Measurements from ENCODE around the gene SND1.

SND1 gene

GRCh38 chr7:128024151-128024550 is 372.2 kb downstream of the SND1 start:
- Mint-ChIP-seq H3K27ac (no peak overlapping the region), H3K4me3 (no peak overlapping the region), H3K27me3 (no peaks in the 10 kb centered on the region), H3K9me3 (no peaks in the 10 kb centered on the region), H3K4me1 (peaks cover 22% of the 10 kb centered on the region)
- ATAC-seq (no peak), DNase-seq (no peak)

DNA sequence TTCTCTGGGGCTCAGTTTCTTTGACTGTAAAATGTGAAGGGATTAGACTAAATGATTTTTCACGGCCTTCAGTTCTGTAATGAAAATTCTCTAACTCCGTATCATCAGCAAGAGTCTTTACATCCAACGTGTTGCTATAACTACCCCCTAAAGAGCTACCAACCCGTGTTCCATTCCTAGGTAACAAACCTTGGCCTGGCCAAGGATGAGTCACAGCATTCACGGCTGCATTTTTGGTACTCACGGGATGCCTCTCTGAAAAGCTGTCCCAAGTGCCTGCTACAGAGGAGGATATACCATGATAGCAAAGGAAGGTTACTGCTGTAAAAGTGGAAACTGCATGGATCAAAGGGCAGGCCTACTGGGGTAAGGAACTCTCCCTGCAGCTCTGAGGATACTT is 373.4 kb downstream of the SND1 start:
- no peak for ATAC-seq
- Mint-ChIP-seq H3K9me3 (no peaks in the 10 kb centered on the region), H3K27me3 (peaks cover 4% of the 10 kb centered on the region), H3K4me1 (peaks cover 28% of the 10 kb centered on the region), H3K4me3 (no peak overlapping the region), H3K27ac (no peak overlapping the region)
- DNase-seq = no peak

DNA sequence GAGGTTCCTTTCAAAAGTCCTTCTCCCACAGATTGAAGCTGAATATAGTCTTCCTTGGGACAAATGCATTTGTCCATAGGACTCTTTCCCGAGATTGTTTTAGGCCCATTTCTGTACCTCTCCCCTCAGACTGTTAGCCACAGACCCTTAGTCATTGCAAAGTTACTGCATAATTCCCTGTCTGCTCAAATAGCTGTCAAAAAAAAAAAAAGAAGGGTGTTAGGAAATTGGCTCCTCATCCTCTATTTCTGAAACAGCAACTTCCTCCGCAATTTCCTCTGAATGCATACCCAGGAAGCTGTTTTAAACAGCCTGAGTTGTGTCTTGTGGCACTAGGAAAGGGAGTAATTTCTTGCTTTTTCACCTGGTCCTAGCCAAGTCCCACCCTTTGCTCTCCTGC is 373.8 kb downstream of the SND1 start:
- DNase-seq (no peak), ATAC-seq (no peak)
- Mint-ChIP-seq H3K4me1 (peaks cover 30% of the 10 kb centered on the region), H3K4me3 (no peak overlapping the region), H3K9me3 (no peaks in the 10 kb centered on the region), H3K27ac (no peak overlapping the region), H3K27me3 (peaks cover 7% of the 10 kb centered on the region)

- Mint-ChIP-seq H3K27ac (no peak overlapping the region), H3K4me3 (no peak overlapping the region), H3K27me3 (peaks cover 7% of the 10 kb centered on the region), H3K4me1 (peaks cover 22% of the 10 kb centered on the region), H3K9me3 (no peaks in the 10 kb centered on the region)
- ATAC-seq = no peak
- no peak for DNase-seq
Observed at GRCh38 chr7:128026551-128026950, 374.6 kb downstream of the SND1 start.

GRCh38 chr7:128027485-128027980 is 375.5 kb downstream of the SND1 start:
- H3K4me1 Mint-ChIP-seq = peaks cover 28% of the 10 kb centered on the region
- no peaks in the 10 kb centered on the region for H3K9me3 Mint-ChIP-seq
- DNase-seq (no peak), ATAC-seq (no peak)
- H3K27me3 Mint-ChIP-seq = peaks cover 7% of the 10 kb centered on the region
- H3K27ac Mint-ChIP-seq = no peak overlapping the region
- H3K4me3 Mint-ChIP-seq = no peak overlapping the region

DNA sequence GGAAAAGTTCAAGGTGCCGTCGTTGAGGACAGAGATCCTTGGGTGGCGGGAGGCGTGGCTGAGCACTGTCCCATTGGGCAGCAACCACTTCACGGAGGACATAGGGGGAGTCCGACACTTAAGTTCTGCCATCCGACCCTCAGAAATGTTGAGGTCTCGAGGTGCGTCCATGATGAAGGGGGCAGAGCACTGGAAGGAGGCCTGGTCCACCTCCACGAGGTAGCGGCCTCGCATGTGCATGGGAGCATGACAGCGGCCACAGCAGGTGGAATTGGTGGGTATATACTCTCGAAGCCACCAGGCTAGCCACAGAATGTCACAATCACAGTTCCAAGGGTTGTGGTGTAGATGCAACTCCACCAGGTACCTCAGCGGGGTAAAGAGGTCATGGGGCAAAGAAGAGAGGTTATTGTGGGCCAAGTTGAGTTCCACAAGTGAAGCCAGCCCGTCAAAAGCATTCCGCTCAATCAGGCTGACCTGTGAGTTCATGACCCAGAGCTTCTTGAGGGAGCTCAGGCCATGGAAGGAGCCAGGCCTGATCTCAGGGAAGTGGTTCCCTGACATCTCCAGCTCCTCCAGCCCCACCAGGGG is 377.5 kb downstream of the SND1 start:
- no peak for DNase-seq
- no peak overlapping the region for H3K27ac Mint-ChIP-seq
- ATAC-seq = no peak
- H3K4me1 Mint-ChIP-seq = peaks cover 28% of the 10 kb centered on the region
- no peaks in the 10 kb centered on the region for H3K9me3 Mint-ChIP-seq
- H3K27me3 Mint-ChIP-seq = peaks cover 7% of the 10 kb centered on the region
- peak overlapping the region in 1 of 2 donors; percentile 66 for H3K4me3 Mint-ChIP-seq

GRCh38 chr7:128030263-128030653 is 378.3 kb downstream of the SND1 start:
- Mint-ChIP-seq H3K27ac (no peak overlapping the region), H3K9me3 (no peaks in the 10 kb centered on the region), H3K4me1 (peaks cover 28% of the 10 kb centered on the region), H3K4me3 (peak overlapping the region; percentile 61 to 66), H3K27me3 (peaks cover 7% of the 10 kb centered on the region)
- ATAC-seq (no peak), DNase-seq (no peak)

DNA sequence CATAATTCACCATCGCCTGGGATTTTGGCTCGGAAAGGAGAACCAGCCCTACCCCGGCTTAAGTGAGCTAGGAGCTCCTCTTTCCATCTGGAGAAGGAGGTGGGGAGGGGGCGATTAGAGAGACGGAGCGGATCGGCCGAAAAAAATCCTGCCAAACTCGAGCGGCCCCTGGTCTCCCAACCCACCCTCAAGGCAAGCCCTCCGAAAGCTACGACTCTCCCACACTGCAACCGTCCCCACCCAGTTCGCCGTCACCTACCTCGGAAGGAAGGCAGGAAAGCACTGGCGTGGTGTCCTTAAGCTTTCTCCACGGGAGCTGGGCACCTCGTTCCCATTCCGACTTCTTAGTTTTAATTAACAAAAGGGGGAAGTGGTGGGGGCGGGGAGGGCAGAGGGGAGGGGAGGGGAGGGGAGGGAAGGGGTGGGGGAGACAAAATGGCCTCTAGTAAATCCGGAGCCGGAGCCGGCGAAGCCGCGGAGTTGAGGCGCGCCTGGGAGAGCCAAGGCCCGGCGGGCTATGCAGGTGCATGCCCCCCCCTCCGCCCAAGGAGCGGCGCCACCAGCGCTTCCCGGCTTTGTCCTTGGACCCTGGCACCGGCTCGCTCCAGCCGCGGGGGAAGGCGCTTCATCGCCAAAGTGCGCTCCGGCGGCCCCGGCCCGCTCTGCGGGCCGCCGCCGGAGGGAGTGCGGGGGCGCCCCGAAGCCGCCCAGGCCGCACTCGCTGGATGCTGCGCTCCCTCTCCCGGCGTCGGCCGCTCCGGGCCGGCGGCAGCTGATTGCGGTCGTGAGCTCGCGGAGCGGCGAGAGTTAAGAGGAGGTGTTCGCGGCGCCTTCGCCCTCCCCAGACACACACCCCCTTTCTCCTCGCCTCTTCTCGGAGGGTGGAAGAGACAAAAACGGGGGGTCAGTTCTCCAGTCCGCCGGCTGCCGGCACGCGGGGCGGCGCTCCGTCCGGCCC is 378.9 kb downstream of the SND1 start, which contains the start of gene LRRC4:
TSS of gene LRRC4 (minus strand) at position 784 of the 958 bp plus-strand sequence. CDS start 797 bp downstream, outside the sequence.
- DNase-seq (peak; percentile 31 to 32), ATAC-seq (peak; percentile 54)
- Mint-ChIP-seq H3K4me3 (peak within 1 kb of the TSS; percentile 84 to 87), H3K9me3 (no peaks in the 10 kb centered on the region), H3K27ac (no peak within 1 kb of the TSS), H3K4me1 (peaks cover 26% of the 10 kb centered on the region), H3K27me3 (peaks cover 7% of the 10 kb centered on the region)

DNA sequence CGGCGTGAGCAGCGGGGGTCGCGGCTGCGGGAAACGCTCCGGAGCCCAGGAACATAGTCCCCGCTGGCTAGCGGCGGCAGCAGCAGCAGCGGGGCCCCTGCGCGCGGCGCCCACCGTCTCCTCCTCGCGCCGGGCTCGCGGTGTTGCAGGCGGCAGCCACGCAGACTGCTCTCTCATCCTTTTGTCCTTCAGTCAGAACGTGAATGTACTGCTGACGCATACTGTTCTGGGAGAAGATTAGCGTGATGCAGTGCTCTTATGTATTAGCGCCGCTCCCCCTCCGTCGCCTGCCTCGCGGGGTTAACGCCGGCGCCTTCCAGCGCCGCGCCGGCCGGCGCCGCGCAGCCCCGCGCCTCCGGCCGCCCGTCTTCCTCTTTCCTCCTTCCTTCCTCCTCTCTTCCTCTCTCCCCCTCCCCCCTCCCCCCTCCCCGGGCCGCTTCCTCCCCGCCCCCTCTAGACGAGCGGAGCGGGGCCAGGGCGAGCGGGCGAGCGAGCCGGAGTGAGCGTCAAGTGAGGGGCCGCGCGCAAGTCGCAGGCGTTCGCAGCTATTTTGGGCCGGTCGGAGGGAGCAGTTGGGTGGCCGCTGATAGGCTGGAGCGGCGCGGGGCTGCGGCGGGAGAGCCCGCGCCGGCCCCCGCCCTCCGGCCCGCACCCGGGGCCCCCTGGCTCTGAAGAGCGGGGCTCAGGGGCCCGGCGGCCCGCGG is 380.1 kb downstream of the SND1 start:
- DNase-seq (peak; percentile 63 to 72), ATAC-seq (peak; percentile 96)
- Mint-ChIP-seq H3K27me3 (peaks cover 7% of the 10 kb centered on the region), H3K9me3 (no peaks in the 10 kb centered on the region), H3K27ac (no peak overlapping the region), H3K4me3 (peak overlapping the region; percentile 84 to 87), H3K4me1 (peaks cover 21% of the 10 kb centered on the region)

DNA sequence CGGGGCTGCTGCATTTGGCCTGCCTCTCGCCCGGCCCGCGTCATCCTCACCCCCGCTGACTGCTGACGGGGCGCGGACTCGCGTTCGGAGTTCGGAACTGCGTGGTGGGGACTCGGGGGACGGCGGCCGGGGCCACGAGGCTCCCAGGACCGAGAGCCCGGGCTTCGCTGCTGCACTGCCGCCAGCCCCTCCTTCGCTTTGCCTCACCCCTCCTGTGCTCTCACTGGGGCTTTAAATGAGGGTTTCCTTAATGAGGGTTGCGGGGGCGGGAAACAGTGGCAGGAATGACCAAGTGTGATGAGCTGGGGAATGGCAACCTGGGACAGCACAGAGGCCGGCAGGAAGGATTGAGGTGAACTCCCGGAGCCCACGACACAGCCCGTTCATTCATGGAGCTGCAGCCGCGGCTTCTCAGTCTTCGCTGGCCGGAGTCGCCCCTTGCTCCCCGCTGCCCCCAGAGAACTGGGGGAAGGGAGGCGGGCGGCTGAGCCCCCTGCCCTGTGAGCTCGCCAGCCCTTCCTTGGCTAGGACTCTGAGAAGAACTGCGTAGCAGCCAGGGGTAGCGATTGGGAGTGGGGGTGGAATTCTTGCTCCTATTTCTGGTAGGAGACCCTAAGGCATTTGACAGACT is 380.7 kb downstream of the SND1 start:
- Mint-ChIP-seq H3K4me1 (peaks cover 20% of the 10 kb centered on the region), H3K27ac (no peak overlapping the region), H3K4me3 (peak overlapping the region in 1 of 2 donors; percentile 39), H3K9me3 (no peaks in the 10 kb centered on the region), H3K27me3 (peaks cover 7% of the 10 kb centered on the region)
- ATAC-seq = peak; percentile 25
- DNase-seq = no peak

- H3K4me1 Mint-ChIP-seq = peaks cover 20% of the 10 kb centered on the region
- no peaks in the 10 kb centered on the region for H3K9me3 Mint-ChIP-seq
Observed at GRCh38 chr7:128033246-128033645, 381.3 kb downstream of the SND1 start.

GRCh38 chr7:128034825-128035224 is 382.8 kb downstream of the SND1 start:
- Mint-ChIP-seq H3K9me3 (no peaks in the 10 kb centered on the region), H3K27me3 (peaks cover 7% of the 10 kb centered on the region), H3K4me3 (no peak overlapping the region), H3K4me1 (peaks cover 20% of the 10 kb centered on the region), H3K27ac (no peak overlapping the region)
- DNase-seq = no peak
- no peak for ATAC-seq

More at GRCh38 chr7:128033246-128033645, 381.3 kb downstream of the SND1 start:
- Mint-ChIP-seq H3K27me3 (peaks cover 7% of the 10 kb centered on the region), H3K4me3 (peak overlapping the region; percentile 19 to 39), H3K27ac (no peak overlapping the region)
- no peak for ATAC-seq
- no peak for DNase-seq

- Mint-ChIP-seq H3K4me3 (no peak overlapping the region), H3K27ac (no peak overlapping the region), H3K4me1 (peaks cover 12% of the 10 kb centered on the region), H3K9me3 (no peaks in the 10 kb centered on the region), H3K27me3 (no peaks in the 10 kb centered on the region)
- DNase-seq (no peak), ATAC-seq (no peak)
Observed at GRCh38 chr7:128035712-128036111, 383.7 kb downstream of the SND1 start.

- Mint-ChIP-seq H3K27me3 (no peaks in the 10 kb centered on the region), H3K4me1 (peaks cover 12% of the 10 kb centered on the region), H3K27ac (no peak overlapping the region), H3K4me3 (no peak overlapping the region), H3K9me3 (no peaks in the 10 kb centered on the region)
- no peak for DNase-seq
- no peak for ATAC-seq
Observed at GRCh38 chr7:128036226-128036940, 384.4 kb downstream of the SND1 start.

DNA sequence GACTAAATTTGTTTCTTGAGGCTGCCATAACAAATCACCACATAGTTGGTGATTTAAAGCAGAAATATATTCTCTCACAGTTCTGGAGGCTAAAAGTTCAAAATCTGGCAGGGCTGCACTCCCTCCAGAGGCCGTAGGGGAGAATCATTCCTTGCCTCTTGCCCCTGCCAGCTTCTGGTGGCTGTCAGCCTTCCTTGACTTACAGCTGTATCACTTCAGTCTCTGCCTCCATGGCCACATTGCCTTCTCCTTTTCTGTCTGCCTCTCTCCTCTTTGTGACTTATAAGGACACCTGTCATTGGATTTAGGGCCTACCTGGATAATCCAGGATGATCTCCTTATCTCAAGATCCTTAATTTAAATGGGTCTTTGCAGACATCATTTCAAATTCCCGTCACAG is 385.1 kb downstream of the SND1 start:
- Mint-ChIP-seq H3K27ac (no peak overlapping the region), H3K4me1 (peaks cover 8% of the 10 kb centered on the region), H3K4me3 (no peak overlapping the region), H3K27me3 (no peaks in the 10 kb centered on the region), H3K9me3 (no peaks in the 10 kb centered on the region)
- DNase-seq = no peak
- no peak for ATAC-seq
